Lower lobe of right lung (tissue), 2 donors: ENCODE data around the gene TRPV2. TPM values are rescaled to one million over a fixed set of nuclear protein-coding genes. Genes with fewer than 3 reads are reported as not detected.
A peak's percentile ranks its signal among the peaks of the same experiment; 100 is the strongest.

Source experiments
- ATAC-seq, 2 donors: fragments of 200-7000 bp; cut with Tn5 transposase; one replicate each; pipeline ENCODE4 v1.9.1; 2020 to 2022; ENCODE audit warnings: mild to moderate bottlenecking in 2 of 2, moderate library complexity in 2 of 2
- DNase-seq: peaks from one replicate; pipeline ENCODE4 v3.0.0-alpha.2; 2020
- H3K27ac ChIP-seq: fragments of 200-600 bp; one replicate; pipeline ENCODE4 v1.8.0; 2022
- H3K27me3 ChIP-seq: fragments of 200-600 bp; one replicate; pipeline ENCODE4 v1.8.0; 2022; ENCODE audit warnings: low read depth
- H3K36me3 ChIP-seq: fragments of 200-600 bp; one replicate; pipeline ENCODE4 v1.8.0; 2022; ENCODE audit warnings: mild to moderate bottlenecking
- H3K4me1 ChIP-seq: fragments of 200-600 bp; one replicate; pipeline ENCODE4 v1.8.0; 2022
- H3K4me3 ChIP-seq: fragments of 200-600 bp; one replicate; pipeline ENCODE4 v1.8.0; 2022; ENCODE audit warnings: mild to moderate bottlenecking
- H3K9me3 ChIP-seq: fragments of 200-600 bp; one replicate; pipeline ENCODE4 v1.8.0; 2022
- intact Hi-C: fragments of 100-400 bp; cut with DNase I; formaldehyde crosslinking; loops from one replicate; pipeline ENCODE4 v1.11.0; 2022
- total RNA-seq: library from RNA; stranded (reverse); fragmentation: NEBNext Ultra II Directional; extraction: Animal tissue kit (Norgen Biotek cat#: 25700); gene quantifications from one replicate; pipeline ENCODE4 v1.2.1, GENCODE V29; 2021
- TF ChIP-seq, protein P1 (sequence below): fragments of 200-600 bp; IDR thresholded peaks from one replicate; pipeline ENCODE4 v1.8.0; 2022; ENCODE audit warnings: antibody characterized with exemption, mild to moderate bottlenecking
- donor health status: DM: no; HTN: yes; CAD: no; lungs with severe emphysema.

The TRPV2 gene
- total RNA-seq, 1 donor from 2014 or later = 120 TPM

GRCh38 chr17:16425698-16426659, 10.6 kb downstream of the TRPV2 start:
- no peak for DNase-seq
- Histone ChIP-seq H3K36me3 (peaks cover 92% of the 10 kb centered on the region), H3K4me3 (no peak overlapping the region), H3K27me3 (no peaks in the 10 kb centered on the region), H3K27ac (no peak overlapping the region), H3K9me3 (no peaks in the 10 kb centered on the region), H3K4me1 (peaks cover 4% of the 10 kb centered on the region)
- ATAC-seq = no peak
- intact Hi-C loops = no loop called here
- TF ChIP-seq, protein P1, sequence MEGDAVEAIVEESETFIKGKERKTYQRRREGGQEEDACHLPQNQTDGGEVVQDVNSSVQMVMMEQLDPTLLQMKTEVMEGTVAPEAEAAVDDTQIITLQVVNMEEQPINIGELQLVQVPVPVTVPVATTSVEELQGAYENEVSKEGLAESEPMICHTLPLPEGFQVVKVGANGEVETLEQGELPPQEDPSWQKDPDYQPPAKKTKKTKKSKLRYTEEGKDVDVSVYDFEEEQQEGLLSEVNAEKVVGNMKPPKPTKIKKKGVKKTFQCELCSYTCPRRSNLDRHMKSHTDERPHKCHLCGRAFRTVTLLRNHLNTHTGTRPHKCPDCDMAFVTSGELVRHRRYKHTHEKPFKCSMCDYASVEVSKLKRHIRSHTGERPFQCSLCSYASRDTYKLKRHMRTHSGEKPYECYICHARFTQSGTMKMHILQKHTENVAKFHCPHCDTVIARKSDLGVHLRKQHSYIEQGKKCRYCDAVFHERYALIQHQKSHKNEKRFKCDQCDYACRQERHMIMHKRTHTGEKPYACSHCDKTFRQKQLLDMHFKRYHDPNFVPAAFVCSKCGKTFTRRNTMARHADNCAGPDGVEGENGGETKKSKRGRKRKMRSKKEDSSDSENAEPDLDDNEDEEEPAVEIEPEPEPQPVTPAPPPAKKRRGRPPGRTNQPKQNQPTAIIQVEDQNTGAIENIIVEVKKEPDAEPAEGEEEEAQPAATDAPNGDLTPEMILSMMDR = no peak

DNA sequence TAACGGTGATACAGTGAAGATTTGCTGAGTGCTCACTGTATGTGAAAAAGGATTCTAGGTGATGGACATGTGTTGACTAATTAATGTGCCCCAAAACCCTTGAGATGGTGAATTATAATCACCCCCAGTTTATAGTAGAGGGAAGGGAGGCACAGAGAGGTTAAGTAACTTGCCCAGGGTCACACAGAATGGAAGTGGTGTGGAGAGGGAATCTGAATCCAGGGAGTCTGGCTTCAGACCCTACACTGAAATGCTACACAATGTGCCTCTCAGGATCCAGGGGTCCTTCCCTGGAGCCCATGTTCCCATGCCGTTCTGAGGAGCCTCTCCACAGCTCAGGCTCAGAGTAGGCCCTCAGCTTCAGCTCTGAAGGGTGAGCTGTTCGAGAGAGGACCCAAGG, 11.6 kb downstream of the TRPV2 start:
- H3K9me3 ChIP-seq = no peaks in the 10 kb centered on the region
- TF ChIP-seq, protein P1 = no peak
- no peak overlapping the region for H3K4me3 ChIP-seq
- H3K36me3 ChIP-seq = peaks cover 85% of the 10 kb centered on the region
- DNase-seq (no peak), ATAC-seq (no peak)
- no peak overlapping the region for H3K27ac ChIP-seq
- H3K4me1 ChIP-seq = peaks cover 4% of the 10 kb centered on the region
- intact Hi-C loops = no loop called here
- no peaks in the 10 kb centered on the region for H3K27me3 ChIP-seq

DNA sequence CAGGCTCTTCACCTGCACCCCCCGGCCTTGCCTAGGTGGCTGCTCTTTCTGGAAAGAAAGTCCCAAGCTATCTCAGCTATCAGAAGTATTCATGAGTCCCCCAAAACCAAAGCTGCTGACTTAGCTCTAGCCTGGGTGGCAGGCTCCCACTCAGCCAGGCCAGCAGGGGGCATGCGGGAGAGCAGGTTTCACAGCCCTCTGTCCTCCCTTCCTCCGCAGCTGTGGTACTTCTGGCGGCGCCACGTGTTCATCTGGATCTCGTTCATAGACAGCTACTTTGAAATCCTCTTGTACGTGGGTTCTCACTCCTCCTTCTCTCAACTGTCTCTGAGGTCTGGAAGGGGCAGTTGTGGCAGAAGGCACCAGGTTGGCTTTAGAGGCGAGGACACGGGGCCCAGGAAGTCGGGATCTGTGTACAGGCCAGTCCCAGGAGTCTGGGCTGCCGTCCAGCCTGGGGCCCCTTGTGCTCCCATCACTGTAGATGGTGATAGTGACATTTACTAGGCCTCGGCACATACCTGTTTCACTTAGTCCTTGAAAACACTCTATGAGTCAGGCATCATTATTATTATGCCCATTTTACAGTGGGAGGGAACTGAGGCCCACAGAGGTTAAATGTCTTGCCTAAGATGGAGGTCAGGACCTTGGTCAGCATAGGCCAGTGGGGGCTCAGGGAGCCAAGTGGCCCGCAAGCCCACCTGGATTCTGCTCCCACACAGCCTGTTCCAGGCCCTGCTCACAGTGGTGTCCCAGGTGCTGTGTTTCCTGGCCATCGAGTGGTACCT, 12.9 kb downstream of the TRPV2 start:
- peak; percentile 87 to 88 for ATAC-seq
- Histone ChIP-seq H3K9me3 (no peaks in the 10 kb centered on the region), H3K4me3 (no peak overlapping the region), H3K27me3 (no peaks in the 10 kb centered on the region), H3K36me3 (peaks cover 78% of the 10 kb centered on the region), H3K27ac (no peak overlapping the region), H3K4me1 (peaks cover 4% of the 10 kb centered on the region)
- TF ChIP-seq, protein P1 = peak; percentile 59
- intact Hi-C loops = no loop called here
- peak; percentile 70 for DNase-seq

DNA sequence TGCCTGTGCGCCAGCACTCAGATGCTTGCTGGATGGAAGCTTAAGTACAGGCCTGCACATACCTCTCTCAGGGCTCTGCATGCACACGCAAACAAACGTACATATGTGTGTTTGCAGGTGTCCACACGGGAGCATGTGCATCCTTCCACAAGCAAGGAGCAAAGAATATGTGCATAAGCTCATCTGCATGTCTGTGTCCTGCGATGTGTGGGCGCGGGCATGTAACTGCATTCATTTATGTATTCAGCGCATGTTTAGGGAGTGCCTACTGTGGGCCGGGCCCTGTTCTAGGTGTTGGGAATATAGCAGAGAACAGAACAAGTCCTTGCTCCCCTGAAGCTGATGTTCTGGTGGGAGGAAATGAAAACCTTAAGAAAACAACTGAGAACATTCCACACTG, 13.7 kb downstream of the TRPV2 start:
- peaks cover 70% of the 10 kb centered on the region for H3K36me3 ChIP-seq
- no peak for DNase-seq
- peaks cover 4% of the 10 kb centered on the region for H3K4me1 ChIP-seq
- no peak for ATAC-seq
- TF ChIP-seq, protein P1 = no peak
- no peaks in the 10 kb centered on the region for H3K9me3 ChIP-seq
- H3K27ac ChIP-seq = no peak overlapping the region
- H3K27me3 ChIP-seq = no peaks in the 10 kb centered on the region
- H3K4me3 ChIP-seq = no peak overlapping the region
- intact Hi-C loops = no loop called here

DNA sequence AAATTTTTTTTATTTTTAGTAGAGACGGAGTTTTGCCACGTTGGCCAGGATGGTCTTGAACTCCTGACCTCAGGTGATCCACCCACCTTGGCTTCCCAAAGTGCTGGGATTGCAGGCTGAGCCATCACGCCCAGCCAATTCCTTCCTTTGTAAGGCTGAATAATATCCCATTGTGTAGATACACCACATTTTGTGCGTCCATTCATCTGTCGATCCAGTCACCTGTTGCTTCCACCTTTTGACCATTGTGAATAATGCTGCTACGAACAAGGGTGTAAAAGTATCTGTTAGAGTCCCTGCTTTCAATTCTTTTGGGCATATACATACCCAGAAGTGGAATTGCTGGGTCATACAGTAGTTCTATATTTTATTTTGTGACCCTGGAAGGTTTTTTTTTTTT, 15.3 kb downstream of the TRPV2 start:
- DNase-seq (no peak), ATAC-seq (no peak)
- TF ChIP-seq, protein P1 = no peak
- intact Hi-C loops = no loop called here
- no peak overlapping the region for H3K27ac ChIP-seq
- H3K36me3 ChIP-seq = peaks cover 58% of the 10 kb centered on the region
- H3K4me1 ChIP-seq = peaks cover 4% of the 10 kb centered on the region
- H3K27me3 ChIP-seq = no peaks in the 10 kb centered on the region
- no peaks in the 10 kb centered on the region for H3K9me3 ChIP-seq
- no peak overlapping the region for H3K4me3 ChIP-seq
